Neuronal stem cell (in vitro differentiated cells): ENCODE measurements around the gene EVX1.

Experiments
- DNase-seq: peaks from one replicate; pipeline ENCODE4 v3.0.0-alpha.2; 2013; ENCODE audit warnings: low spot score
- H2AFZ ChIP-seq: one replicate; pipeline ENCODE4 v1.6.1; 2013; ENCODE audit warnings: mild to moderate bottlenecking, low read length, inconsistent platforms
- H2AK5ac ChIP-seq: 2 replicates; pipeline ENCODE4 v1.6.1; 2013; ENCODE audit warnings: low read depth, mild to moderate bottlenecking, inconsistent platforms, low read length, moderate library complexity, mixed read lengths
- H2BK120ac ChIP-seq: 2 replicates; pipeline ENCODE4 v1.6.1; 2013; ENCODE audit warnings: low read depth, mild to moderate bottlenecking, inconsistent platforms, low read length, moderate library complexity, mixed read lengths
- H2BK12ac ChIP-seq: one replicate; pipeline ENCODE4 v1.6.1; 2013; ENCODE audit warnings: low read length, inconsistent platforms
- H2BK15ac ChIP-seq: 2 replicates; pipeline ENCODE4 v1.6.1; 2013; ENCODE audit warnings: mild to moderate bottlenecking, low read length, inconsistent platforms, mixed read lengths
- H2BK5ac ChIP-seq: one replicate; pipeline ENCODE4 v1.6.1; 2013; ENCODE audit warnings: inconsistent platforms, mild to moderate bottlenecking, low read length, moderate library complexity
- H3K14ac ChIP-seq: one replicate; pipeline ENCODE4 v1.6.1; 2013; ENCODE audit warnings: low read length, inconsistent platforms
- H3K18ac ChIP-seq: 2 replicates; pipeline ENCODE4 v1.6.1; 2013; ENCODE audit warnings: low read length, inconsistent platforms
- H3K23ac ChIP-seq: 2 replicates; pipeline ENCODE4 v1.6.1; 2013; ENCODE audit warnings: low read depth, mild to moderate bottlenecking, mixed read lengths, low read length, inconsistent platforms; ENCODE audit not compliant: poor library complexity
- H3K27ac ChIP-seq: replicated peaks from 3 replicates; pipeline ENCODE4 v1.5.1; 2013; ENCODE audit warnings: low read length, inconsistent platforms
- H3K27me3 ChIP-seq, 3 experiments: 2 replicates each; pipeline ENCODE4 v1.6.1; 2013; ENCODE audit warnings: low read length in 3 of 3, mild to moderate bottlenecking in 2 of 3, inconsistent platforms in 1 of 3, low read depth in 1 of 3, mixed read lengths in 1 of 3, moderate library complexity in 1 of 3; ENCODE audit not compliant: control insufficient read depth in 3 of 3, insufficient read depth in 3 of 3
- H3K36me3 ChIP-seq, 2 donors: replicated peaks in 1 of 2; 2 replicates each; pipeline ENCODE4 v1.6.1; 2013; ENCODE audit warnings: low read length in 2 of 2; ENCODE audit not compliant: control insufficient read depth in 2 of 2, insufficient read depth in 2 of 2
- H3K4ac ChIP-seq: 2 replicates; pipeline ENCODE4 v1.6.1; 2013; ENCODE audit warnings: inconsistent platforms, mild to moderate bottlenecking, low read length, moderate library complexity
- H3K4me1 ChIP-seq, 2 donors: 1 replicate in 1 of 2; 2 replicates in 1 of 2; pipeline ENCODE4 v1.6.1; 2013; ENCODE audit warnings: low read length in 2 of 2, low read depth in 1 of 2; ENCODE audit not compliant: control insufficient read depth in 2 of 2, insufficient read depth in 1 of 2
- H3K4me2 ChIP-seq: one replicate; pipeline ENCODE4 v1.6.1; 2013; ENCODE audit warnings: mild to moderate bottlenecking, low read length, inconsistent platforms; ENCODE audit not compliant: insufficient read depth, poor library complexity, severe bottlenecking
- H3K4me3 ChIP-seq, 2 donors: 2 replicates each; pipeline ENCODE4 v1.5.1; 2013; ENCODE audit warnings: low read length in 2 of 2, mild to moderate bottlenecking in 2 of 2, inconsistent platforms in 1 of 2, moderate library complexity in 1 of 2
- H3K79me1 ChIP-seq: one replicate; pipeline ENCODE4 v1.6.1; 2013; ENCODE audit warnings: low read depth, mild to moderate bottlenecking, inconsistent platforms, low read length, moderate library complexity
- H3K9ac ChIP-seq: one replicate; pipeline ENCODE4 v1.6.1; 2013; ENCODE audit warnings: mild to moderate bottlenecking, low read depth, low read length, inconsistent platforms; ENCODE audit not compliant: poor library complexity
- H3K9me3 ChIP-seq, 2 donors: replicated peaks in 1 of 2; 2 replicates each; pipeline versions ENCODE3 to v1.6.1; 2013; ENCODE audit warnings: low read length in 2 of 2, mild to moderate bottlenecking in 2 of 2, inconsistent platforms in 1 of 2, low read depth in 1 of 2, mixed read lengths in 1 of 2, moderate library complexity in 1 of 2; ENCODE audit not compliant: control insufficient read depth in 2 of 2, insufficient read depth in 1 of 2
- H4K8ac ChIP-seq: one replicate; pipeline ENCODE4 v1.6.1; 2013; ENCODE audit warnings: low read depth, mild to moderate bottlenecking, inconsistent platforms, low read length, moderate library complexity
- H4K91ac ChIP-seq: one replicate; pipeline ENCODE4 v1.6.1; 2013; ENCODE audit warnings: low read length, low read depth, mild to moderate bottlenecking, inconsistent platforms; ENCODE audit not compliant: poor library complexity
- WGBS, 2 donors: extraction: QIAGEN DNeasy Blood & Tissue Kit; methylation state at CpG; one replicate each; pipeline ENCODE4 v1.1.7; 2013; ENCODE audit warnings: missing lambda C conversion rate in 2 of 2, mixed read lengths in 1 of 2; ENCODE audit not compliant: insufficient read length in 2 of 2, insufficient replicate concordance in 1 of 2; ENCODE audit errors: extremely low coverage in 2 of 2; 5-methylcytosine and 5-hydroxymethylcytosine counted together

Gene EVX1

DNA sequence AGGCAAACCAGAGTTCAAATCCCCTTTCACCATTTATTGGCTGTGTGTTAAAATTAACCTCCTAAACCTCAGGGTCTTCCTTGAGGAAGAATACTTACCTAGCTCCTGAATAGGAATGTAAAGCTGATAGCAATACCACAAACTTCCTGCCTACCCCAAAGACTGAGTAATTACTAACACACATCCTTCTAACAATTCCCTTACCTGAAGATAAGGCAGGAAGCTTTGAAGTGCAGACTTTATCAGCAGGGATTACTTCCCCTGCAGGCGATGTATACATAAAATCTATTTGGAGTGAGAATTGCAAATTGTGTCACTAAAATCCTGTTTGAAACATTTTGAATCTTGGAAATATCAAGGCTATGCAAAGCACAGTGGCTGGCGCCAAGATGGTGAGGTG is 21.2 kb downstream of the EVX1 start:
- Histone ChIP-seq H3K27ac (no peak overlapping the region), H3K36me3 (no peaks in the 10 kb centered on the region)

DNA sequence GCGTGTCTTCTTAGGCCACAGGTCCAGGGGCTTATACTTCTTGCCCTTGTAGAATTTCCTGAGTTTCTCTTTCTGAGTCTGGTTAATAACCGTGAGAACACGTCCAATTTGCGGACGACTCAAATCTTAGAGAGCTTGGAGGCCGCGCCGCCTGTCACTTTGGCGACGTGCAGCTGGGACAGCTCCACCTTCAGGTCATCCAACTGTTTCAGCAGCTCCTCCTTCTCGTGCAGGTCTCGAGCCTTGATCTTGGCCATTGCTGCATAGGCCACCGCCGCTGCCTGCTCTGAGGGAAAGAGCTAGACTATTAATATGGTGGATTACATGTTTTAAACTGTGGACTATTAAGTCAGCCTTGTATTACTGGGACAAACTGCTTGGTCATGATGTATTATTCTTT is 26.9 kb downstream of the EVX1 start:
- Histone ChIP-seq H2BK5ac (no peak overlapping the region), H2AK5ac (no peak overlapping the region), H3K14ac (no peak overlapping the region), H3K27ac (no peak overlapping the region), H3K4me2 (no peak overlapping the region), H2BK15ac (no peak overlapping the region), H3K36me3 (no peaks in the 10 kb centered on the region), H2AFZ (no peak overlapping the region), H3K18ac (no peak overlapping the region), H3K27me3 (no peaks in the 10 kb centered on the region), H4K8ac (no peak overlapping the region), H2BK12ac (no peak overlapping the region), H3K79me1 (no peaks in the 10 kb centered on the region), H3K9me3 (peaks cover 0 to 3% of the 10 kb centered on the region in 2 donors), H3K4me3 (peak overlapping the region in 1 of 2 donors; percentile 63), H3K9ac (no peak overlapping the region), H3K23ac (no peak overlapping the region), H2BK120ac (no peak overlapping the region), H3K4me1 (no peaks in the 10 kb centered on the region), H4K91ac (no peak overlapping the region), H3K4ac (no peak overlapping the region)
- WGBS, 2 donors = no CpG with 5 or more reads among the region's 14 CpGs
- no peak for DNase-seq

More for the DNA sequence above, 21.2 kb downstream of the EVX1 start:
- Histone ChIP-seq H2BK5ac (no peak overlapping the region), H2BK12ac (no peak overlapping the region), H2AFZ (no peak overlapping the region), H3K4me2 (no peak overlapping the region), H3K14ac (no peak overlapping the region), H2AK5ac (no peak overlapping the region), H4K8ac (no peak overlapping the region), H3K4me1 (no peaks in the 10 kb centered on the region), H3K9ac (no peak overlapping the region), H3K23ac (no peak overlapping the region), H4K91ac (no peak overlapping the region), H3K4ac (no peak overlapping the region), H3K9me3 (no peaks in the 10 kb centered on the region), H3K4me3 (no peak overlapping the region), H3K79me1 (no peaks in the 10 kb centered on the region), H3K18ac (no peak overlapping the region), H2BK120ac (no peak overlapping the region), H2BK15ac (no peak overlapping the region), H3K27me3 (no peaks in the 10 kb centered on the region)
- DNase-seq = no peak
- WGBS, 2 donors = no CpG with 5 or more reads among the region's 2 CpGs

DNA sequence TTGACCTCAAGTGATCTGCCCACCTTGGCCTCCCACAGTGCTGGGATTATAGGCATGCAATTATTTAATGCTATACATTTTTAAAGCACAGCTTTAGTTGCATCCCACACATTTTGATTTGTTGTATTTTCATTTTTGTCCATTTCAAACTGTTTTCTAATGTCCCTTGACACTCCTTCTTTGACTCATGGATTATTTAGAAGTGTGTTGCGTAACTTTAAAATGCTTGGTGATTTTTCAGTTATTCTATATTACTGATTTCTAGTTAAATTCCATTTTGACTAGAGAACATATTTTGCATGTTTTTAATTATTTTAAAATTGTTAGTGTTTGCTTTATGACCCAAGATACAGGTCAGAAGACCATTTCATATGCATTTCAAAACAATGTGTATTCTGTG is 28.8 kb downstream of the EVX1 start:
- Histone ChIP-seq H3K36me3 (no peaks in the 10 kb centered on the region), H3K9ac (no peak overlapping the region), H3K27ac (no peak overlapping the region), H2BK12ac (no peak overlapping the region), H2BK120ac (no peak overlapping the region), H2BK5ac (no peak overlapping the region), H3K4me1 (no peaks in the 10 kb centered on the region), H3K27me3 (no peaks in the 10 kb centered on the region), H3K9me3 (peaks cover 0 to 3% of the 10 kb centered on the region in 2 donors), H3K4me3 (no peak overlapping the region), H3K18ac (no peak overlapping the region), H3K14ac (no peak overlapping the region), H4K91ac (no peak overlapping the region), H2BK15ac (no peak overlapping the region), H3K79me1 (no peaks in the 10 kb centered on the region), H3K4ac (no peak overlapping the region), H3K4me2 (no peak overlapping the region), H2AFZ (no peak overlapping the region), H2AK5ac (no peak overlapping the region), H4K8ac (no peak overlapping the region), H3K23ac (no peak overlapping the region)
- no peak for DNase-seq
- no CpG with 5 or more reads among the region's 1 CpG for WGBS, 2 donors

DNA sequence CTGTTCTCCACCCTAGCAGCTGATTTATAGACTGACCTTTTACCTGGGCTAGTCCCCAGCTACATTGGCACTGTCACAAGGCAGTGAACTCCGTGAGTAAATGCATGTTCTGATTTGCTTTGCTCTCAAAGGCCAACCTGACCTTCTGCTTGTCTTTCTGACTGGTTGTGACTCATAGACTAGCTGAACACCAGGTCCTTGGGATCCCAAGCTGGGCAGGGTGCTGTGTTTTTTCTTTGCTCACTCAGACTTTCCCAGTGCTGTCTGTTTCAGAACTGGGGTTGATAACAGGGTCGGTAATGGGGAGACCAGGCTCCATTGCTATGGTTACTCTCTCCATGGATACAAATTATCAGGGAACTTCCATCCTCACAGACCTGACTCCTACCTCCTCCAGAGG is 35.0 kb downstream of the EVX1 start:
- Histone ChIP-seq H2BK15ac (no peak overlapping the region), H2AFZ (no peak overlapping the region), H3K27me3 (no peaks in the 10 kb centered on the region), H3K4ac (no peak overlapping the region), H3K9me3 (no peaks in the 10 kb centered on the region), H2BK5ac (no peak overlapping the region), H4K91ac (no peak overlapping the region), H3K9ac (no peak overlapping the region), H3K4me2 (no peak overlapping the region), H3K14ac (no peak overlapping the region), H3K23ac (no peak overlapping the region), H2BK120ac (no peak overlapping the region), H3K4me1 (no peaks in the 10 kb centered on the region), H3K27ac (no peak overlapping the region), H3K79me1 (no peaks in the 10 kb centered on the region), H4K8ac (no peak overlapping the region), H2BK12ac (no peak overlapping the region), H3K18ac (no peak overlapping the region), H3K36me3 (no peaks in the 10 kb centered on the region), H2AK5ac (no peak overlapping the region), H3K4me3 (no peak overlapping the region)
- no peak for DNase-seq
- no CpG with 5 or more reads among the region's 2 CpGs for WGBS, 2 donors
